IMR-90 (cell line): ENCODE measurements around the gene SPSB2. TPM values are rescaled to one million over a fixed set of nuclear protein-coding genes. Genes with fewer than 3 reads are reported as not detected.

Experiments used
- ATAC-seq: fragments of 200-7000 bp; cut with Tn5 transposase; 2 replicates; pipeline ENCODE4 v1.9.1; 2020; ENCODE audit warnings: low read depth, mild to moderate bottlenecking, moderate library complexity
- BruUV-seq: library from RNA; stranded (reverse); fragments of 400-500 nt; replicated peaks from 2 replicates; lab custom pipeline; 2021; lab: Mats Ljungman, UMichigan
- CTCF ChIA-PET: fragments of 300-600 bp; formaldehyde crosslinking; extraction: SDS; loops from one replicate; lab custom pipeline; 2021; ENCODE audit warnings: antibody characterized with exemption; lab: Yijun Ruan, JAX
- POLR2A ChIA-PET: fragments of 300-600 bp; sonication (Branson Sonifier 250); formaldehyde crosslinking; loops from one replicate; lab custom pipeline; 2022; ENCODE audit warnings: antibody characterized with exemption; ENCODE audit not compliant: unreplicated experiment; lab: Charles Lee
- DNase-seq: peaks from one replicate; pipeline ENCODE4 v3.0.0; 2013
- H2AFZ ChIP-seq: replicated peaks from 2 replicates; pipeline ENCODE3; 2013; ENCODE audit warnings: low read length, mild to moderate bottlenecking; ENCODE audit not compliant: poor library complexity
- H2AK5ac ChIP-seq: 2 replicates; pipeline ENCODE4 v1.6.1; 2013; ENCODE audit warnings: low read depth, low read length, inconsistent platforms
- H2AK9ac ChIP-seq: replicated peaks from 2 replicates; pipeline ENCODE3; 2013; ENCODE audit warnings: mild to moderate bottlenecking, low read depth, low read length, moderate library complexity; ENCODE audit not compliant: poor library complexity
- H2BK120ac ChIP-seq: 2 replicates; pipeline ENCODE4 v1.6.1; 2013; ENCODE audit warnings: low read depth, low read length, inconsistent platforms
- H2BK15ac ChIP-seq: 3 replicates; pipeline ENCODE4 v1.6.1; 2013; ENCODE audit warnings: low read depth, low read length, inconsistent platforms
- H2BK20ac ChIP-seq: 2 replicates; pipeline ENCODE4 v1.6.1; 2013; ENCODE audit warnings: low read depth, mild to moderate bottlenecking, inconsistent platforms, low read length, moderate library complexity
- H2BK5ac ChIP-seq: 2 replicates; pipeline ENCODE4 v1.6.1; 2013; ENCODE audit warnings: mild to moderate bottlenecking, low read depth, low read length, inconsistent platforms; ENCODE audit not compliant: poor library complexity, severe bottlenecking
- H3K14ac ChIP-seq: replicated peaks from 2 replicates; pipeline ENCODE4 v1.6.1; 2013; ENCODE audit warnings: low read depth, low read length, inconsistent platforms
- H3K18ac ChIP-seq: 2 replicates; pipeline ENCODE4 v1.6.1; 2013; ENCODE audit warnings: low read depth, low read length, control low read depth
- H3K23ac ChIP-seq: 2 replicates; pipeline ENCODE4 v1.6.1; 2013; ENCODE audit warnings: low read depth, low read length, inconsistent platforms
- H3K27ac ChIP-seq: 2 replicates; pipeline ENCODE4 v1.5.1; 2013; ENCODE audit warnings: mild to moderate bottlenecking, control low read depth, low read length; ENCODE audit not compliant: insufficient read depth
- H3K27me3 ChIP-seq: 2 replicates; pipeline ENCODE4 v1.6.1; 2013; ENCODE audit warnings: low read length; ENCODE audit not compliant: control insufficient read depth, insufficient read depth
- H3K36me3 ChIP-seq: 2 replicates; pipeline ENCODE4 v1.6.1; 2013; ENCODE audit warnings: low read length, mixed read lengths; ENCODE audit not compliant: control insufficient read depth, insufficient read depth
- H3K4ac ChIP-seq: 2 replicates; pipeline ENCODE4 v1.6.1; 2013; ENCODE audit warnings: low read depth, low read length, inconsistent platforms
- H3K4me1 ChIP-seq: 2 replicates; pipeline ENCODE4 v1.6.1; 2013; ENCODE audit warnings: low read length, mixed read lengths; ENCODE audit not compliant: control insufficient read depth, insufficient read depth
- H3K4me2 ChIP-seq: 2 replicates; pipeline ENCODE4 v1.6.1; 2013; ENCODE audit warnings: low read depth, mild to moderate bottlenecking, control low read depth, low read length, moderate library complexity
- H3K4me3 ChIP-seq: 2 replicates; pipeline ENCODE4 v1.5.1; 2013; ENCODE audit warnings: low read depth, mild to moderate bottlenecking, control low read depth, low read length, moderate library complexity; ENCODE audit not compliant: insufficient read depth
- H3K56ac ChIP-seq: 2 replicates; pipeline ENCODE4 v1.6.1; 2013; ENCODE audit warnings: low read length, inconsistent platforms; ENCODE audit not compliant: insufficient read depth; ENCODE audit errors: extremely low read depth
- H3K79me1 ChIP-seq, 2 experiments: 2 replicates each; pipeline ENCODE4 v1.6.1; 2013; ENCODE audit warnings: low read length in 2 of 2, inconsistent platforms in 1 of 2, low read depth in 1 of 2
- H3K9ac ChIP-seq: 2 replicates; pipeline ENCODE4 v1.6.1; 2013; ENCODE audit warnings: low read depth, low read length, control low read depth
- H3K9me1 ChIP-seq: 2 replicates; pipeline ENCODE4 v1.6.1; 2013; ENCODE audit warnings: low read length, inconsistent platforms; ENCODE audit not compliant: insufficient read depth
- H3K9me3 ChIP-seq: 2 replicates; pipeline ENCODE4 v1.6.1; 2013; ENCODE audit warnings: low read length; ENCODE audit not compliant: control insufficient read depth, insufficient read depth
- H4K20me1 ChIP-seq: 2 replicates; pipeline ENCODE4 v1.6.1; 2013; ENCODE audit warnings: low read length, inconsistent platforms; ENCODE audit not compliant: insufficient read depth
- H4K5ac ChIP-seq: 2 replicates; pipeline ENCODE4 v1.6.1; 2013; ENCODE audit warnings: mild to moderate bottlenecking, low read depth, low read length, control low read depth
- H4K8ac ChIP-seq, 2 experiments: 2 replicates each; pipeline ENCODE4 v1.6.1; 2013; ENCODE audit warnings: low read depth in 2 of 2, low read length in 2 of 2, control low read depth in 1 of 2, inconsistent platforms in 1 of 2
- H4K91ac ChIP-seq: 2 replicates; pipeline ENCODE4 v1.6.1; 2013; ENCODE audit warnings: low read depth, low read length, inconsistent platforms; ENCODE audit not compliant: insufficient read depth
- CHD1 ChIP-seq: IDR thresholded peaks from 2 replicates; pipeline ENCODE4 v1.6.1; 2012; ENCODE audit warnings: low read depth, low read length, improper control_type of control experiment
- NFE2L2 ChIP-seq: fragments of 150-350 bp; IDR thresholded peaks from 2 replicates; pipeline ENCODE4 v1.6.1; 2016; ENCODE audit warnings: low read depth, mild to moderate bottlenecking, low read length
- RCOR1 ChIP-seq: IDR thresholded peaks from 2 replicates; pipeline ENCODE4 v1.6.1; 2012; ENCODE audit warnings: mild to moderate bottlenecking, low read length, improper control_type of control experiment; ENCODE audit not compliant: insufficient replicate concordance
- RFX5 ChIP-seq: IDR thresholded peaks from 2 replicates; pipeline ENCODE4 v1.8.0; 2012; ENCODE audit warnings: low read depth, mild to moderate bottlenecking, low read length, moderate library complexity
- SMC3 ChIP-seq: fragments of 150-350 bp; IDR thresholded peaks from 2 replicates; pipeline ENCODE4 v1.6.1; 2016; ENCODE audit warnings: low read depth, mild to moderate bottlenecking, antibody characterized with exemption, low read length, moderate library complexity
- WGBS, 2 experiments: methylation state at CpG; one replicate each; pipeline versions ENCODE4 v1.1.5 to v1.1.7; 2013; ENCODE audit warnings: missing lambda C conversion rate in 2 of 2; ENCODE audit not compliant: insufficient read length in 1 of 2; ENCODE audit errors: extremely low coverage in 2 of 2; 5-methylcytosine and 5-hydroxymethylcytosine counted together
- dilution Hi-C: fragments of 300-500 bp; cut with HindIII; formaldehyde crosslinking; loops from one replicate; pipeline ENCODE4 v1.14.3; 2018; ENCODE audit warnings: low sequenced_read_pairs; ENCODE audit not compliant: unreplicated experiment
- in situ Hi-C: fragments of 300-500 bp; cut with MboI; formaldehyde crosslinking; loops from 3 replicates; pipeline ENCODE4 v1.14.3; 2019; ENCODE audit warnings: low sequenced_read_pairs, inconsistent platforms, mixed read lengths
- intact Hi-C: fragments of 100-400 bp; cut with micrococcal nuclease; formaldehyde crosslinking; loops from 2 replicates; pipeline ENCODE4 v1.10.0; 2022
- polyA plus RNA-seq, 3 experiments: library from polyadenylated mRNA; depleted of rRNA; stranded (reverse); fragments of >200 nt; gene quantifications; 2 replicates each; pipeline ENCODE4 v1.2.3, GENCODE V29; 2012; ENCODE audit warnings: low replicate concordance in 1 of 3
- total RNA-seq: library from RNA; depleted of rRNA; stranded (reverse); fragments of >200 nt; gene quantifications from 2 replicates; pipeline ENCODE4 v1.2.3, GENCODE V29; 2012

SPSB2 gene
- total and polyA plus RNA-seq, 2 of the 4 experiments (the other 2 are of a cell fraction) = 1.3 to 4.1 TPM

DNA sequence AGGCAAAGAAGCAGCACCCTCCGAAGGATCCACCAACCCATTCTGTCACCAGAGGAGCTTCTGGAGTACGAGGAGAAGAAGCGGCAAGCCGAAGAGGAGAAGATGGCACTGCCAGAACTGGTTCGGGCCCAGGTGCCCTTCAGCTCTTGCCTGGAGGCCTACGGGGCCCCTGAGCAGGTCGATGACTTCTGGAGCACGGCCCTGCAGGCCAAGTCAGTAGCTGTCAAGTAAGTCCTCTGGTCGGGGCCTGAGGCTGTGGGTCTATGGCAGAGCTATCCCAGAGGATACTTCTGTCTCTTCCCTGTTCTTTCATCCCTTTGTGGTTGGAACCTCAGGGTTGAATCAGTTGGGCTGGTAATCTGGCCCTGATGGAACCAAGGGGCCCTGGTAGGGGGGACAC is 11.7 kb downstream of the SPSB2 start:
- no peak overlapping the region for H2BK20ac ChIP-seq
- no peak overlapping the region for H3K4me2 ChIP-seq
- intact Hi-C loops (no loop called here), dilution Hi-C loops (no loop called here), in situ Hi-C loops (no loop called here)
- POLR2A ChIA-PET = interaction anchor here (0.6 kb wide), 1 partner anchor 472 kb away, joined by 6 read pairs; no protein-coding TSS in a partner anchor
- no peak overlapping the region for H4K5ac ChIP-seq
- H4K8ac ChIP-seq = no peak overlapping the region
- no peak overlapping the region for H2AFZ ChIP-seq
- no peaks in the 10 kb centered on the region for H3K9me3 ChIP-seq
- H3K4ac ChIP-seq = no peak overlapping the region
- no peaks in the 10 kb centered on the region for H3K4me1 ChIP-seq
- no peak overlapping the region for H3K18ac ChIP-seq
- H3K27ac ChIP-seq = no peak overlapping the region
- H4K20me1 ChIP-seq = no peaks in the 10 kb centered on the region
- H3K4me3 ChIP-seq = no peak overlapping the region
- no peak overlapping the region for H3K56ac ChIP-seq
- H2AK9ac ChIP-seq = no peak overlapping the region
- H3K9me1 ChIP-seq = 0 out of 2 replicates have a peak, but pooled peaks cover 3% of the 10 kb centered on the region
- H3K36me3 ChIP-seq = peaks cover 77% of the 10 kb centered on the region
- ATAC-seq (no peak), DNase-seq (no peak)
- H3K9ac ChIP-seq = no peak overlapping the region
- BruUV-seq = no TSS peak
- H3K27me3 ChIP-seq = no peaks in the 10 kb centered on the region
- no peak overlapping the region for H4K91ac ChIP-seq
- H3K23ac ChIP-seq = no peak overlapping the region
- H2AK5ac ChIP-seq = no peak overlapping the region
- no peak overlapping the region for H2BK15ac ChIP-seq
- H3K14ac ChIP-seq = no peak overlapping the region
- 98% methylated on average over 6 of the region's 9 CpGs; no CpG with 5 or more reads in 1 of the 2 experiments for WGBS, 2 experiments
- no peak overlapping the region for H2BK120ac ChIP-seq
- CTCF ChIA-PET = interaction anchor here (0.5 kb wide), 1 partner anchor 30 kb away, joined by 3 read pairs; no protein-coding TSS in a partner anchor
- TF ChIP-seq RCOR1 = no peak
- no peak for TF ChIP-seq NFE2L2
- TF ChIP-seq SMC3 = no peak
- TF ChIP-seq RFX5 = no peak
- TF ChIP-seq CHD1 = no peak
- H3K79me1 ChIP-seq = peaks cover 0 to 14% of the 10 kb centered on the region in 2 experiments; a peak in 3 of 4 replicates
- H2BK5ac ChIP-seq = no peak overlapping the region
